HFFc6 (cell line): ENCODE results near the gene FRMD4A. TPM values are rescaled to one million over a fixed set of nuclear protein-coding genes. Genes with fewer than 3 reads are reported as not detected.

Experiments used
- DNase-seq: peaks from one replicate; pipeline ENCODE4 v3.0.0-alpha.2; 2018
- H3K27ac Mint-ChIP-seq: 2 replicates; pipeline ENCODE4 v1.8.0; 2020; ENCODE audit warnings: mild to moderate bottlenecking, mixed read lengths
- H3K27me3 Mint-ChIP-seq: 2 replicates; pipeline ENCODE4 v1.8.0; 2021; ENCODE audit warnings: mild to moderate bottlenecking, moderate library complexity, mixed read lengths; ENCODE audit not compliant: insufficient read depth
- H3K36me3 Mint-ChIP-seq: 2 replicates; pipeline ENCODE4 v1.8.0; 2021; ENCODE audit warnings: low read depth, mixed read lengths
- H3K4me1 Mint-ChIP-seq: 2 replicates; pipeline ENCODE4 v1.8.0; 2020; ENCODE audit warnings: low read depth, mixed read lengths
- H3K4me3 Mint-ChIP-seq: 2 replicates; pipeline ENCODE4 v1.8.0; 2020; ENCODE audit warnings: mild to moderate bottlenecking, moderate library complexity, mixed read lengths
- H3K9me3 Mint-ChIP-seq: 2 replicates; pipeline ENCODE4 v1.8.0; 2020; ENCODE audit warnings: mild to moderate bottlenecking, mixed read lengths
- total RNA-seq, 6 experiments: library from RNA; stranded (reverse); fragmentation: NEBNext Ultra II Directional; extraction: Animal tissue kit (Norgen Biotek cat#: 25700); gene quantifications; 2 replicates in 1 of 6; 3 replicates in 5 of 6; pipeline ENCODE4 v1.2.3, GENCODE V29; 2021
- TF ChIP-seq, protein P1 (sequence below): fragments of 200-600 bp; sonication (generic); IDR thresholded peaks from 2 replicates; pipeline ENCODE4 v1.5.0; 2021; ENCODE audit warnings: antibody characterized with exemption, mild to moderate bottlenecking

Gene FRMD4A
- total RNA-seq, 6 experiments from 2014 or later: 76.7 to 117 (median 92.3) TPM

- Mint-ChIP-seq H3K9me3 (no peaks in the 10 kb centered on the region), H3K27me3 (peaks cover 36% of the 10 kb centered on the region), H3K4me1 (no peaks in the 10 kb centered on the region), H3K36me3 (no peaks in the 10 kb centered on the region), H3K27ac (no peak overlapping the region), H3K4me3 (no peak overlapping the region)
- no peak for DNase-seq
- TF ChIP-seq, protein P1, sequence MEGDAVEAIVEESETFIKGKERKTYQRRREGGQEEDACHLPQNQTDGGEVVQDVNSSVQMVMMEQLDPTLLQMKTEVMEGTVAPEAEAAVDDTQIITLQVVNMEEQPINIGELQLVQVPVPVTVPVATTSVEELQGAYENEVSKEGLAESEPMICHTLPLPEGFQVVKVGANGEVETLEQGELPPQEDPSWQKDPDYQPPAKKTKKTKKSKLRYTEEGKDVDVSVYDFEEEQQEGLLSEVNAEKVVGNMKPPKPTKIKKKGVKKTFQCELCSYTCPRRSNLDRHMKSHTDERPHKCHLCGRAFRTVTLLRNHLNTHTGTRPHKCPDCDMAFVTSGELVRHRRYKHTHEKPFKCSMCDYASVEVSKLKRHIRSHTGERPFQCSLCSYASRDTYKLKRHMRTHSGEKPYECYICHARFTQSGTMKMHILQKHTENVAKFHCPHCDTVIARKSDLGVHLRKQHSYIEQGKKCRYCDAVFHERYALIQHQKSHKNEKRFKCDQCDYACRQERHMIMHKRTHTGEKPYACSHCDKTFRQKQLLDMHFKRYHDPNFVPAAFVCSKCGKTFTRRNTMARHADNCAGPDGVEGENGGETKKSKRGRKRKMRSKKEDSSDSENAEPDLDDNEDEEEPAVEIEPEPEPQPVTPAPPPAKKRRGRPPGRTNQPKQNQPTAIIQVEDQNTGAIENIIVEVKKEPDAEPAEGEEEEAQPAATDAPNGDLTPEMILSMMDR: no peak
Measured at GRCh38 chr10:14262836-14263425, 67.8 kb downstream of the FRMD4A start.

DNA sequence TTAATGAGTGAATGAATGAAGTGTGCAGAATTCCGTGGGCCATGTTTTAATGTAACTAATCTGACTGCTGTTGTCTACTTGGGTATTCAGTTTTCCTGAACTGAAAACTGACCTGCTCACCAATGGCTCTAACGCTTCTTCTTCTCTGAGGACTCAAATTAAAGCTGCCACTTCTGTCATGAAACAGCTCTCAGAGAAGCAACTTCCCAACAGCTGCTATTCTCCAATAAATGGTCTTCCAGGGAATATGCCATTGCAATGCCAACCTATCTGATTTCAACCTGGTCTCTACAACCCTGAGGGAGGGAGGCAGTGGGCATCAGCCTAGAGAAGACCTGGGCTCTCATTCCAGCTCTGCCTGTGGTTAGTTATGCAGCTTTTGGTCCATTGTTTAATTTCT is 69.4 kb downstream of the FRMD4A start:
- no peaks in the 10 kb centered on the region for H3K4me1 Mint-ChIP-seq
- DNase-seq: no peak
- no peak overlapping the region for H3K4me3 Mint-ChIP-seq
- H3K9me3 Mint-ChIP-seq: no peaks in the 10 kb centered on the region
- peaks cover 40% of the 10 kb centered on the region for H3K27me3 Mint-ChIP-seq
- TF ChIP-seq, protein P1: no peak
- H3K36me3 Mint-ChIP-seq: no peaks in the 10 kb centered on the region
- H3K27ac Mint-ChIP-seq: no peak overlapping the region

DNA sequence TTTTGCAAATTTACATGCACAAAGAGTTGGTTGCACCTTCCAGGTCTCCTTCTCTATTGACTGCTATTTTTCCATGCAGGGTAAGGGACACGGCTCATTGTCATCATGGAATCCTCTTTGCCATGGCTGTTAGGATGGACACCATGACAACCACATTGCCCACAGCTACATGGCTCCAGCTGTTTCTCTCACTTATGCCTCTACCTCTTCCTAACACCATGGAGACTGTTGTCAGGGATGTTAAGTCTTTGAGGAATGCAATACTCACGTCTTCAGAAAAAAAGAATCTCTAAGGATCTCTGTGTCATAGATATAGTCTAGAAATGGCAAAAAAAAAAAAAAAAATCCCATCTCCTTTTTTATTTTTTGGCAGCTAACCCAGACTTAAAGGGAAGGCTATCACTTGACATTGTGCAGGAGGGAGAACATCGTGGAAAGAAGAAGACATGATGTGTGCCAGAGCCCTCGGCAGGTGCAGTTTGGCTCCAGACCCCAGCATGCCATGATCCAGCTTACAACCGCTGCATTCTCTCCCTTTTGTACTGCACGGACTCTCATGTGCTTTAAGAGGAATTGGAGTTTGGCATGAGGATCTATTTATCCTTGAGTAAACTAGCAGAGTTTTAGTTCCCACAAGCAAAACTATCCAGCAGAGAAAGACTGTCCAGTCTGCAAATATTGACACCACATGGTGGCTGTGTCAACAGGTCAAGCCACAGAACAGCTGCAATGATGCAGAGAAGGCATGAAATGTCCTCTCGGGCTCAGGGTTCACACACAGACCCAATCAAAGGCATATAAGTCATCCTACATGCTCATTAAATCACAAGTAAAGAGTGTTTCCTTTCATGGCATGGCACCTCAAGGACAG is 70.8 kb downstream of the FRMD4A start:
- Mint-ChIP-seq H3K4me1 (no peaks in the 10 kb centered on the region), H3K27ac (no peak overlapping the region), H3K36me3 (no peaks in the 10 kb centered on the region), H3K9me3 (no peaks in the 10 kb centered on the region), H3K27me3 (peaks cover 44% of the 10 kb centered on the region), H3K4me3 (no peak overlapping the region)
- TF ChIP-seq, protein P1: no peak
- peak; percentile 12 for DNase-seq

GRCh38 chr10:14254368-14254767 is 76.4 kb downstream of the FRMD4A start:
- no peak overlapping the region for H3K27ac Mint-ChIP-seq
- no peak for DNase-seq
- no peaks in the 10 kb centered on the region for H3K4me1 Mint-ChIP-seq
- no peaks in the 10 kb centered on the region for H3K36me3 Mint-ChIP-seq
- H3K4me3 Mint-ChIP-seq: no peak overlapping the region
- H3K9me3 Mint-ChIP-seq: no peaks in the 10 kb centered on the region; the same call in 1 of the 2 replicates
- H3K27me3 Mint-ChIP-seq: peaks cover 11% of the 10 kb centered on the region
- TF ChIP-seq, protein P1: no peak

- Mint-ChIP-seq H3K9me3 (no peaks in the 10 kb centered on the region; the same call in 1 of the 2 replicates), H3K27me3 (peaks cover 13% of the 10 kb centered on the region), H3K4me1 (no peaks in the 10 kb centered on the region), H3K36me3 (no peaks in the 10 kb centered on the region), H3K27ac (no peak overlapping the region), H3K4me3 (no peak overlapping the region)
- DNase-seq: no peak
- TF ChIP-seq, protein P1: no peak
Measured at GRCh38 chr10:14253711-14254110, 77.0 kb downstream of the FRMD4A start.
